ENCODE data around the gene CLCN6. TPM values are rescaled to one million over a fixed set of nuclear protein-coding genes. Genes with fewer than 3 reads are reported as not detected.

CLCN6 gene
- total and polyA plus RNA-seq, 7 experiments from 2014 or later = 3.4 to 23.0 (median 17.4) TPM

GRCh38 chr1:11858158-11858557 lies 52.2 kb downstream of the CLCN6 start:
- no peaks in the 10 kb centered on the region for H3K36me3 Mint-ChIP-seq
- peaks cover 0 to 14% of the 10 kb centered on the region in 2 donors for H3K27me3 ChIP-seq (ENCODE audit: control insufficient read depth in 2 of 2, insufficient read depth in 2 of 2, low read length in 2 of 2)
- intact Hi-C loops (cut with micrococcal nuclease) = no loop called here
- no peaks in the 10 kb centered on the region for H3K9me3 ChIP-seq (ENCODE audit: control insufficient read depth in 2 of 3, low read length in 3 of 3)
- DNase-seq (no peak), ATAC-seq (no peak)
- CTCF ChIA-PET = interaction anchor here (1.7 kb wide), 1 partner anchor 11 kb away, joined by 3 read pairs; no protein-coding TSS in a partner anchor
- H3K27ac Mint-ChIP-seq = no peak overlapping the region
- no peak overlapping the region for H3K4me3 Mint-ChIP-seq
- peaks cover 59 to 76% (median 70%) of the 10 kb centered on the region in 5 donors for H3K27me3 Mint-ChIP-seq
- peaks cover 0 to 7% (median 0%) of the 10 kb centered on the region in 11 donors for H3K9me3 Mint-ChIP-seq
- H3K4me3 ChIP-seq (ENCODE audit: low read length) = no peak overlapping the region
- H3K27ac ChIP-seq (ENCODE audit: low read depth, low read length) = no peak overlapping the region
- no peaks in the 10 kb centered on the region for H3K36me3 ChIP-seq (ENCODE audit: control insufficient read depth in 2 of 3, insufficient read depth in 3 of 3, low read length in 3 of 3)
- POLR2A ChIA-PET = no interaction called here
- no peaks in the 10 kb centered on the region for H3K4me1 ChIP-seq (ENCODE audit: control insufficient read depth in 2 of 2, insufficient read depth in 2 of 2, low read length in 2 of 2)
- peaks cover 0 to 6% (median 3%) of the 10 kb centered on the region in 7 donors for H3K4me1 Mint-ChIP-seq

GRCh38 chr1:11858613-11858967 lies 52.6 kb downstream of the CLCN6 start, which contains the start of gene NPPB:
TSS of gene NPPB (minus strand) at chr1:11858945. CDS start at chr1:11858833, 112 bp downstream.
- Histone ChIP-seq H3K36me3 (ENCODE audit: control insufficient read depth in 2 of 3, insufficient read depth in 3 of 3, low read length in 3 of 3) (no peaks in the 10 kb centered on the region), H3K27me3 (ENCODE audit: control insufficient read depth in 2 of 2, insufficient read depth in 2 of 2, low read length in 2 of 2) (peaks cover 0 to 14% of the 10 kb centered on the region in 2 donors), H3K9me3 (ENCODE audit: control insufficient read depth in 2 of 3, low read length in 3 of 3) (no peaks in the 10 kb centered on the region), H3K4me3 (ENCODE audit: low read length) (no peak within 1 kb of the TSS), H3K27ac (ENCODE audit: low read depth, low read length) (no peak within 1 kb of the TSS), H3K4me1 (ENCODE audit: control insufficient read depth in 2 of 2, insufficient read depth in 2 of 2, low read length in 2 of 2) (no peaks in the 10 kb centered on the region)
- Mint-ChIP-seq H3K4me1 (peaks cover 0 to 6% (median 3%) of the 10 kb centered on the region in 7 donors), H3K4me3 (no peak within 1 kb of the TSS), H3K27me3 (peaks cover 57 to 72% (median 66%) of the 10 kb centered on the region in 5 donors), H3K36me3 (no peaks in the 10 kb centered on the region), H3K9me3 (peaks cover 0 to 7% (median 0%) of the 10 kb centered on the region in 11 donors), H3K27ac (no peak within 1 kb of the TSS)
- POLR2A ChIA-PET = no interaction called here
- CTCF ChIA-PET = no interaction called here
- ATAC-seq (no peak), DNase-seq (no peak)
- intact Hi-C loops (cut with micrococcal nuclease) = no loop called here

- ChIA-PET CTCF (no interaction called here), POLR2A (interaction anchor here (0.5 to 1.0 kb wide), 2 partner anchors 48 to 161 kb away, joined by 3 read pairs; no protein-coding TSS in a partner anchor)
- Histone ChIP-seq H3K36me3 (ENCODE audit: control insufficient read depth in 2 of 3, insufficient read depth in 3 of 3, low read length in 3 of 3) (no peaks in the 10 kb centered on the region), H3K4me3 (ENCODE audit: low read length) (no peak overlapping the region), H3K27me3 (ENCODE audit: control insufficient read depth in 2 of 2, insufficient read depth in 2 of 2, low read length in 2 of 2) (peaks cover 0 to 14% of the 10 kb centered on the region in 2 donors), H3K4me1 (ENCODE audit: control insufficient read depth in 2 of 2, insufficient read depth in 2 of 2, low read length in 2 of 2) (no peaks in the 10 kb centered on the region), H3K9me3 (ENCODE audit: control insufficient read depth in 2 of 3, low read length in 3 of 3) (no peaks in the 10 kb centered on the region), H3K27ac (ENCODE audit: low read depth, low read length) (no peak overlapping the region)
- H3K36me3 Mint-ChIP-seq = no peaks in the 10 kb centered on the region
- intact Hi-C loops (cut with micrococcal nuclease) = no loop called here
- DNase-seq (peak; percentile 48 to 76 (median 65)), ATAC-seq (peak; percentile 91)
- no peak overlapping the region for H3K4me3 Mint-ChIP-seq
- no peak overlapping the region for H3K27ac Mint-ChIP-seq
- H3K9me3 Mint-ChIP-seq = peaks cover 0 to 7% (median 0%) of the 10 kb centered on the region in 11 donors
- peaks cover 54 to 66% (median 64%) of the 10 kb centered on the region in 5 donors for H3K27me3 Mint-ChIP-seq
- H3K4me1 Mint-ChIP-seq = peaks cover 0 to 6% (median 3%) of the 10 kb centered on the region in 7 donors
These were observed 53.2 kb downstream of the CLCN6 start for GRCh38 chr1:11858968-11859871.

GRCh38 chr1:11860083-11860482 lies 54.1 kb downstream of the CLCN6 start:
- DNase-seq (no peak), ATAC-seq (no peak)
- Mint-ChIP-seq H3K27ac (no peak overlapping the region), H3K27me3 (peaks cover 50 to 66% (median 59%) of the 10 kb centered on the region in 5 donors), H3K9me3 (peaks cover 0 to 7% (median 0%) of the 10 kb centered on the region in 11 donors), H3K4me1 (peaks cover 0 to 6% (median 3%) of the 10 kb centered on the region in 7 donors), H3K4me3 (no peak overlapping the region), H3K36me3 (no peaks in the 10 kb centered on the region)
- ChIA-PET POLR2A (interaction anchor here (0.5 to 1.0 kb wide), 2 partner anchors 47 to 160 kb away, joined by 3 read pairs; no protein-coding TSS in a partner anchor), CTCF (no interaction called here)
- Histone ChIP-seq H3K9me3 (ENCODE audit: control insufficient read depth in 2 of 3, low read length in 3 of 3) (no peaks in the 10 kb centered on the region), H3K4me1 (ENCODE audit: control insufficient read depth in 2 of 2, insufficient read depth in 2 of 2, low read length in 2 of 2) (no peaks in the 10 kb centered on the region), H3K4me3 (ENCODE audit: low read length) (no peak overlapping the region), H3K36me3 (ENCODE audit: control insufficient read depth in 2 of 3, insufficient read depth in 3 of 3, low read length in 3 of 3) (no peaks in the 10 kb centered on the region), H3K27me3 (ENCODE audit: control insufficient read depth in 2 of 2, insufficient read depth in 2 of 2, low read length in 2 of 2) (peaks cover 0 to 14% of the 10 kb centered on the region in 2 donors), H3K27ac (ENCODE audit: low read depth, low read length) (no peak overlapping the region)
- intact Hi-C loops (cut with micrococcal nuclease) = no loop called here

GRCh38 chr1:11860587-11860986 lies 54.6 kb downstream of the CLCN6 start:
- intact Hi-C loops (cut with micrococcal nuclease) = no loop called here
- Mint-ChIP-seq H3K36me3 (no peaks in the 10 kb centered on the region), H3K27ac (peak overlapping the region in 1 of 9 donors; percentile 14), H3K9me3 (peaks cover 0 to 7% (median 0%) of the 10 kb centered on the region in 11 donors), H3K4me3 (no peak overlapping the region), H3K4me1 (peaks cover 0 to 6% (median 3%) of the 10 kb centered on the region in 7 donors), H3K27me3 (peaks cover 50 to 66% (median 59%) of the 10 kb centered on the region in 5 donors)
- ATAC-seq = no peak
- no peaks in the 10 kb centered on the region for H3K9me3 ChIP-seq (ENCODE audit: control insufficient read depth in 2 of 3, low read length in 3 of 3)
- no peak for DNase-seq
- no peaks in the 10 kb centered on the region for H3K36me3 ChIP-seq (ENCODE audit: control insufficient read depth in 2 of 3, insufficient read depth in 3 of 3, low read length in 3 of 3)
- ChIA-PET CTCF (interaction anchor here (0.6 to 0.7 kb wide), 2 partner anchors 345 to 888 kb away, joined by 3 read pairs; no protein-coding TSS in a partner anchor), POLR2A (no interaction called here)
- no peak overlapping the region for H3K4me3 ChIP-seq (ENCODE audit: low read length)
- H3K27ac ChIP-seq (ENCODE audit: low read depth, low read length) = no peak overlapping the region
- H3K4me1 ChIP-seq (ENCODE audit: control insufficient read depth in 2 of 2, insufficient read depth in 2 of 2, low read length in 2 of 2) = no peaks in the 10 kb centered on the region
- peaks cover 0 to 14% of the 10 kb centered on the region in 2 donors for H3K27me3 ChIP-seq (ENCODE audit: control insufficient read depth in 2 of 2, insufficient read depth in 2 of 2, low read length in 2 of 2)

GRCh38 chr1:11862890-11863289 lies 56.9 kb downstream of the CLCN6 start:
- POLR2A ChIA-PET = no interaction called here
- H3K4me3 Mint-ChIP-seq = no peak overlapping the region
- CTCF ChIA-PET = interaction anchor here (1.3 kb wide), 1 partner anchor 15 kb away, joined by 3 read pairs; the partner anchor contains the start of gene NPPA
- H3K27me3 Mint-ChIP-seq = peaks cover 35 to 47% (median 42%) of the 10 kb centered on the region in 5 donors
- H3K27ac ChIP-seq (ENCODE audit: low read depth, low read length) = no peak overlapping the region
- peaks cover 0 to 7% (median 0%) of the 10 kb centered on the region in 11 donors for H3K9me3 Mint-ChIP-seq
- H3K36me3 ChIP-seq (ENCODE audit: control insufficient read depth in 2 of 3, insufficient read depth in 3 of 3, low read length in 3 of 3) = no peaks in the 10 kb centered on the region
- ATAC-seq = no peak
- H3K4me1 Mint-ChIP-seq = peaks cover 0 to 4% (median 0%) of the 10 kb centered on the region in 7 donors
- H3K36me3 Mint-ChIP-seq = no peaks in the 10 kb centered on the region
- DNase-seq = no peak
- no peaks in the 10 kb centered on the region for H3K4me1 ChIP-seq (ENCODE audit: control insufficient read depth in 2 of 2, insufficient read depth in 2 of 2, low read length in 2 of 2)
- H3K27me3 ChIP-seq (ENCODE audit: control insufficient read depth in 2 of 2, insufficient read depth in 2 of 2, low read length in 2 of 2) = peaks cover 0 to 11% of the 10 kb centered on the region in 2 donors
- H3K9me3 ChIP-seq (ENCODE audit: control insufficient read depth in 2 of 3, low read length in 3 of 3) = no peaks in the 10 kb centered on the region
- intact Hi-C loops (cut with micrococcal nuclease) = no loop called here
- no peak overlapping the region for H3K27ac Mint-ChIP-seq
- H3K4me3 ChIP-seq (ENCODE audit: low read length) = no peak overlapping the region

All from naive thymus-derived CD4-positive, alpha-beta T cell (primary cell).